ENCODE data around the gene CDK5.
"Not testable (repeated sequence)": the region's sequence is repeated elsewhere in the genome, so short reads cannot be mapped to it uniquely, and the experiment has no call there.

Gene CDK5

DNA sequence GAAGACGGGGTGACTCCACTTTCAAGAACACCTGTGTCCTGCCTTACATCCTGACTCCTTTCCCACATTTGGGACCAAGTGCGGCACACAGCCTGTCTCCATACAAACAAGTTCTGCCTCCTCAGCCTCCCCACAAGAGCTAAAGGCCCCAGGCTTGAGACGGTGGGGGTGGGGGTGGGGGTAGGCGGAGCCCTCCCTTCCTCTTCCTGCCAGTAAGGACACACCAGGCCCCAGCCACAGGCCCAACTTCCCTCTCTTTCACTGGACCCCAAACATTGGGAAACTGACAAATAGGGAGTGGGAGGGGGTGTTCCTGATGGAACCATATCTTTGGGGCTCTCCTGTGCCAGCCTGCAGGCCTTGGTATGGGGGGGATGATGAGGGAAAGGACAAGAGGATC, 4.6 kb downstream of the CDK5 start:
- Histone ChIP-seq H3K9me3 (ENCODE audit: control insufficient read depth, low read length) (no peaks in the 10 kb centered on the region), H3K27ac (ENCODE audit: low read depth, low read length, severe bottlenecking) (no peak overlapping the region), H3K36me3 (ENCODE audit: control insufficient read depth, insufficient read depth, low read length) (peaks cover 7% of the 10 kb centered on the region), H3K4me1 (ENCODE audit: control insufficient read depth, insufficient read depth, low read length, poor library complexity, severe bottlenecking) (peaks cover 4% of the 10 kb centered on the region), H3K4me3 (ENCODE audit: extremely low read depth, insufficient read depth, low read length, poor library complexity, severe bottlenecking) (no peak overlapping the region)
- WGBS, 2 experiments (ENCODE audit: insufficient coverage in 2 of 2): 60 to 100% methylated on average over 1 of the region's 4 CpGs

DNA sequence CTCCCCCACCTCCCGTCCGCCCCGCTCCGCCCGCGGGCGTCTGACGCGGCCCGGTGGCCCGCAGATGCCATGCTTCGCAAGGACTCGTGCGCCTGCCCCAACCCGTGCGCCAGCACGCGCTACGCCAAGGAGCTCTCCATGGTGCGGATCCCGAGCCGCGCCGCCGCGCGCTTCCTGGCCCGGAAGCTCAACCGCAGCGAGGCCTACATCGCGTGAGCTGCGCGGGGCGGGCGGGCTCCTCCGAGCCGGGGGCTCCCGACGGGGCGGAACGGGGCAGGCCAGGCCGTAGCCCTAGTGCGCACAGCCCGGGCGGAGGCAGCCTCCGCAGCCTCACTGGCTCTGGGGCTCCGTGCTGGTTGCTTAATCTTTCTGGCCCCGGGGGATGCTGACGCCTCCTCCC, 6.6 kb downstream of the CDK5 start:
- Histone ChIP-seq H3K4me3 (ENCODE audit: extremely low read depth, insufficient read depth, low read length, poor library complexity, severe bottlenecking) (no peak overlapping the region), H3K9me3 (ENCODE audit: control insufficient read depth, low read length) (no peaks in the 10 kb centered on the region), H3K36me3 (ENCODE audit: control insufficient read depth, insufficient read depth, low read length) (peaks cover 7% of the 10 kb centered on the region), H3K27ac (ENCODE audit: low read depth, low read length, severe bottlenecking) (no peak overlapping the region), H3K4me1 (ENCODE audit: control insufficient read depth, insufficient read depth, low read length, poor library complexity, severe bottlenecking) (no peaks in the 10 kb centered on the region)
- 2 to 5% methylated on average over 31 to 35 of the region's 50 CpGs for WGBS, 2 experiments (ENCODE audit: insufficient coverage in 2 of 2)

DNA sequence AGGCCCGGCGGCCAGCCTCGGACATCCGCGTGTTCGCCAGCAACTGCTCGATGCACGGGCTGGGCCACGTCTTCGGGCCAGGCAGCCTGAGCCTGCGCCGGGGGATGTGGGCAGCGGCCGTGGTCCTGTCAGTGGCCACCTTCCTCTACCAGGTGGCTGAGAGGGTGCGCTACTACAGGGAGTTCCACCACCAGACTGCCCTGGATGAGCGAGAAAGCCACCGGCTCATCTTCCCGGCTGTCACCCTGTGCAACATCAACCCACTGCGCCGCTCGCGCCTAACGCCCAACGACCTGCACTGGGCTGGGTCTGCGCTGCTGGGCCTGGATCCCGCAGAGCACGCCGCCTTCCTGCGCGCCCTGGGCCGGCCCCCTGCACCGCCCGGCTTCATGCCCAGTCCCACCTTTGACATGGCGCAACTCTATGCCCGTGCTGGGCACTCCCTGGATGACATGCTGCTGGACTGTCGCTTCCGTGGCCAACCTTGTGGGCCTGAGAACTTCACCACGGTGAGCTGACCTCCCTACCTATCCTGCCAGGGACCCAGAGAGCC, 8.7 kb downstream of the CDK5 start:
- Histone ChIP-seq H3K9me3 (ENCODE audit: control insufficient read depth, low read length) (no peaks in the 10 kb centered on the region), H3K4me1 (ENCODE audit: control insufficient read depth, insufficient read depth, low read length, poor library complexity, severe bottlenecking) (no peaks in the 10 kb centered on the region), H3K4me3 (ENCODE audit: extremely low read depth, insufficient read depth, low read length, poor library complexity, severe bottlenecking) (no peak overlapping the region), H3K36me3 (ENCODE audit: control insufficient read depth, insufficient read depth, low read length) (peaks cover 3% of the 10 kb centered on the region), H3K27ac (ENCODE audit: low read depth, low read length, severe bottlenecking) (no peak overlapping the region)
- WGBS, 2 experiments (ENCODE audit: insufficient coverage in 2 of 2): 93 to 94% methylated on average over 34 to 38 of the region's 38 CpGs

DNA sequence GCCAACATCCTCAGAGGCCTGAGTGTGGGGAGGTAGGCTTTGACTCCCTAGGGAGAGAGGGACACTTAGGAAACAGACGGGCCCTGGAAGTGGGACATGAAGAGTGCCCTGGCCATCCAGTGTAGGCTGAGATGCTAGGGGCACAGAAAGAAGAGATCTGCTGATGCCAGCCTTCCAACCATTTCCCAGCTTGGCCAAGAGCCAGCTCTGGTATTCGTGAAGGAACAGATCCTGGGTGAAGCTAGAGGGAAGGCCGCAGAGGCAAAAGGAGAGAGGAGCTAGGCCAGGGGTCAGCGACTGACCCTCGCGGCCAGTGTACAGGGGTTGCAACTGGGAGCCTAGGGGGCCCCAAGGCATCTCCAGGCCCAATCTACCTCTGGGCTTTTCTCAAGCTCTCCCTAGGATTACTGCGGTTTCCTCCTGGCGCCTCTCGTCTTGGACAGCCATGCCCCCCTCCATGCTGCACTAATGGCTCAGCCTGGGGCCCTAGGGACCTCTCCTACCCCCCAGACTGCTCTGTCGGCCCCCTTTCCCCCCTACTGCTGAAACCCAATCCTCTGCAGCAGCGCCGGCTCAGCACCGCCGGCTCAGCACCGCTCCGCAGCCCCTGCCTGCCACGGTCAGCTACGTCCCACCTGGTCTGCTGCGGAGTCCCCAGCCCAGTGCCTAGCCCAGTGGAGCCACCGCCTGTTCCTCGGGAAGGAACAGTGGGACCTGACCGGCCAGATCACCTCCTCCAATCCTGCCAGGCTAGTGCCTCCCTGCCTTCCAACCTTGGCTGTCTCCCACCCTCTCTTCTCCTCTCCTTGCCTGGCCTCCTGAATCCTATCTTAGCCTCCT, 9.5 kb downstream of the CDK5 start, which contains the start of gene ASIC3:
Gene ASIC3 (plus strand): TSS at position 556 of the 840 bp plus-strand sequence. CDS start 355 bp downstream, outside the sequence.
- Histone ChIP-seq H3K9me3 (ENCODE audit: control insufficient read depth, low read length) (no peaks in the 10 kb centered on the region), H3K36me3 (ENCODE audit: control insufficient read depth, insufficient read depth, low read length) (no peaks in the 10 kb centered on the region), H3K4me1 (ENCODE audit: control insufficient read depth, insufficient read depth, low read length, poor library complexity, severe bottlenecking) (no peaks in the 10 kb centered on the region), H3K27ac (ENCODE audit: low read depth, low read length, severe bottlenecking) (no peak within 1 kb of the TSS), H3K4me3 (ENCODE audit: extremely low read depth, insufficient read depth, low read length, poor library complexity, severe bottlenecking) (no peak within 1 kb of the TSS)
- 87 to 91% methylated on average over 20 of the region's 22 CpGs for WGBS, 2 experiments (ENCODE audit: insufficient coverage in 2 of 2)

DNA sequence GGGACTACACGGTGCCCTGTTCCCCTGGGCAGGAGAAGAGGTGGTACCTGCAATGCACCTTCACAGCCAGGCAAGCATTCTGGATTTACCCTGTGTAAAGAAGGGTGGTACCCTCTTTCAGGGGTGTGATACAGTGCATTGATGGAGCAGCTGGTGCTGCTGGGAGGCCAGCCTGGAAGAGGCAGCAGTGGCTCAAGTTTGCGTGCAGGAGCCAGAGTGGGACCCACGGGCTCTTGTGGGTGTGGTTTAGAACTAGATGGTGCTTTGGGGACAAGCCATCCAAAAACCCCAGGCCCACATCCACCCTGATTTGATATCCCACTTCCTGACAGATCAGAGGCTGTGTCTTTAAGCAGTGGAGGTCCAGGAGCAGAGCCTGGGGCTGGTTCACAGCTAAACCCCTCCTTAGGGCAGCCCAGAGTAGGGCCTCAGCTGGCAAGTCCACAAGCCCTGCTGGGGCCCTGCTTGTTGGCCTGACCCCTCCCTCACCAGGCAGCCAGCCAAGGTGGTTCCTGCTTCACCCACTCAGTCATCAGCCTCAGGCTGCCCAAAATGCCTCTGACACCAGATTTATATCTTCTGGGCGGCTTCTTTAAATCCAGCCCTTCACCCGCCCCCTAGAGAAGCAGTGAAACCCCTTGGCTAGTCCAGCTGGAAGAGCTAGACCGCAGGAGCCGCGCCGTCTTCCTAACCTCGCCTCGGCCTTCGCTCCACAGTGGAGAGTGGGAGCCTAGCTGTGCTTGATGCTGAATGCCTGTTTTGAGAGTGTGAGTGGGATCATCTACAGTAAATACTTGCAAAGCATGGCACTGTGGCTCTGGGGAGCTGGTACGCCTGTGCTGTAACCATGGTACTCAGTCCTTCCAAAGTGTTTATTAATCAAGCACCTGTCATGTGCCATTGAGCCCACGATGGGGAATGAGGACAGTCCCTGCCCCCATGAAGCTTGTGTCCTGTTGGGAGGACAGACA, 10.8 kb downstream of the CDK5 start:
- Histone ChIP-seq H3K36me3 (ENCODE audit: control insufficient read depth, insufficient read depth, low read length) (no peaks in the 10 kb centered on the region), H3K27ac (ENCODE audit: low read depth, low read length, severe bottlenecking) (no peak overlapping the region), H3K9me3 (ENCODE audit: control insufficient read depth, low read length) (no peaks in the 10 kb centered on the region), H3K4me1 (ENCODE audit: control insufficient read depth, insufficient read depth, low read length, poor library complexity, severe bottlenecking) (no peaks in the 10 kb centered on the region), H3K4me3 (ENCODE audit: extremely low read depth, insufficient read depth, low read length, poor library complexity, severe bottlenecking) (no peak overlapping the region)
- WGBS, 2 experiments (ENCODE audit: insufficient coverage in 2 of 2): 94 to 96% methylated on average over 12 to 13 of the region's 14 CpGs

DNA sequence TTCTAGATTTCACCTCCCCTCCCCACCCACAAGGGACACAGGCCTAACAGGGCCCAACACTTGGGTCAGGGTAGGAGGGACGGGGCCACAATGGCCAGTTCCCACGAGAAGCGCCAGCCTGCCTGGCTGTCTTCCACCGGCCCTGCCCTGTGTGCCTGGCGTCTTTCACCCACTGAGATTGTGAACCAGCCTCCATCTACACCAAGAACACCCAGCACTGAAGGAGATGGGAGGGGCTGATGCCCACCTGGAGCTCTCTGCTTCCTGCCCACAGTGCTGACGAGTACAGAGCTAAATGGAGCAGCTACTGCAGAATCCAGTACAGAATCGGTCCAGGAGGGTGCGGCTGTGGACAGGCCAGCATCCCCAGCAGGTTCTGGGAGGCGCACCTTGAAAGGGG, 11.7 kb downstream of the CDK5 start:
- Histone ChIP-seq H3K36me3 (ENCODE audit: control insufficient read depth, insufficient read depth, low read length) (no peaks in the 10 kb centered on the region), H3K4me1 (ENCODE audit: control insufficient read depth, insufficient read depth, low read length, poor library complexity, severe bottlenecking) (no peaks in the 10 kb centered on the region), H3K9me3 (ENCODE audit: control insufficient read depth, low read length) (no peaks in the 10 kb centered on the region), H3K4me3 (ENCODE audit: extremely low read depth, insufficient read depth, low read length, poor library complexity, severe bottlenecking) (no peak overlapping the region), H3K27ac (ENCODE audit: low read depth, low read length, severe bottlenecking) (no peak overlapping the region)
- 94 to 97% methylated on average over 4 to 9 of the region's 9 CpGs for WGBS, 2 experiments (ENCODE audit: insufficient coverage in 2 of 2)

DNA sequence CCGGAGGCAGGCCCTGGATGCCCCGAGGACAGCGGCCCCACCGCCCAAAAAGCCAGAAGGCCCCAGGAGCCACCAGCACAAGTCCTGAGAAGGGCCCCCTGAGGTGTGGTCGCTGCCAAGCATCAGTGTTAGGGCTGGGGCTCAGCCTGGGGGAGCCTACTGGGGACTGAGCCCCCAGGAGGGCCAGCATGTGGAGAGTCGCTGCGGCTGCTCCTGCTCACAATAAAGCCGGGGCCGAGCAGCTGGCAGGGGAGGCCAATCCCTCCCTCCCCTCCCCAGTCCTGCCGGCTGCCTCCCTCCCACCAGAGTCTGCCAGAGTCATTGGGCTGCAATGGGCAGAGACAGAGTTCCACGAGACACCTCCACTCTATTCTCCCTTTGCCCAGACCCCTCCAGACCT, 12.4 kb downstream of the CDK5 start:
- H3K27ac ChIP-seq (ENCODE audit: low read depth, low read length, severe bottlenecking): no peak overlapping the region
- no peaks in the 10 kb centered on the region for H3K36me3 ChIP-seq (ENCODE audit: control insufficient read depth, insufficient read depth, low read length)
- peaks cover 4% of the 10 kb centered on the region for H3K4me1 ChIP-seq (ENCODE audit: control insufficient read depth, insufficient read depth, low read length, poor library complexity, severe bottlenecking)
- 83 to 97% methylated on average over 10 of the region's 11 CpGs for WGBS, 2 experiments (ENCODE audit: insufficient coverage in 2 of 2)
- no peaks in the 10 kb centered on the region for H3K9me3 ChIP-seq (ENCODE audit: control insufficient read depth, low read length)
- no peak overlapping the region for H3K4me3 ChIP-seq (ENCODE audit: extremely low read depth, insufficient read depth, low read length, poor library complexity, severe bottlenecking)

DNA sequence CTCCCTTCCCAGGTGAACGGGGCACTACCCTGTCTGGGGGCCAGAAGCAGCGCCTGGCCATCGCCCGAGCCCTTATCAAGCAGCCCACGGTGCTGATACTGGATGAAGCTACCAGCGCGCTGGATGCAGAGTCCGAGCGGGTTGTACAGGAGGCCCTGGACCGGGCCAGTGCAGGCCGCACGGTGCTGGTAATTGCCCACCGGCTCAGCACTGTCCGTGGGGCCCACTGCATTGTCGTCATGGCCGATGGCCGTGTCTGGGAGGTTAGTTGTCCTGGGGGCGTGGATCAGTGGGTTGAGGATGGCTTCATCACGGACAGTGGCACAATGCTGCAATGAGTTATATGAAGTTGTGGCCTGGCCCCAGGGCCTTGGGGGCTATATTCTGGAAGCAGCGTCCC, 13.7 kb downstream of the CDK5 start:
- no peaks in the 10 kb centered on the region for H3K9me3 ChIP-seq (ENCODE audit: control insufficient read depth, low read length)
- peaks cover 15% of the 10 kb centered on the region for H3K4me1 ChIP-seq (ENCODE audit: control insufficient read depth, insufficient read depth, low read length, poor library complexity, severe bottlenecking)
- H3K36me3 ChIP-seq (ENCODE audit: control insufficient read depth, insufficient read depth, low read length): no peaks in the 10 kb centered on the region
- no peak overlapping the region for H3K4me3 ChIP-seq (ENCODE audit: extremely low read depth, insufficient read depth, low read length, poor library complexity, severe bottlenecking)
- no peak overlapping the region for H3K27ac ChIP-seq (ENCODE audit: low read depth, low read length, severe bottlenecking)
- 92 to 98% methylated on average over 18 to 20 of the region's 20 CpGs for WGBS, 2 experiments (ENCODE audit: insufficient coverage in 2 of 2)

DNA sequence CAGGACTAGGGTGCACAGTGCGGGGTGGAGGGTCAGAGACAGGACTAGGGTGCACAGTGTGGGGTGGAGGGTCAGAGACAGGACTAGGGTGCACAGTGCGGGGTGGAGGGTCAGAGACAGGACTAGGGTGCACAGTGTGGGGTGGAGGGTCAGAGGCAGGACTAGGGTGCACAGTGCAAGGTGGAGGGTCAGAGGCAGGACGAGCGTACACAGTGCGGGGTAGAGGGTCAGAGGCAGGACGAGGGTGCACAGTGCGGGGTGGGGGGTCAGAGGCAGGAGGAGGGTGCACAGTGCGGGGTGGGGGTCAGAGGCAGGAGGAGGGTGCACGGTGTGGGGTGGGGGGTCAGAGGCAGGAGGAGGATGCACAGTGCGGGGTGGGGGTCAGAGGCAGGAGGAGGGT, 14.2 kb downstream of the CDK5 start:
- 86 to 87% methylated on average over 3 to 7 of the region's 10 CpGs for WGBS, 2 experiments (ENCODE audit: insufficient coverage in 2 of 2)
- peaks cover 20% of the 10 kb centered on the region for H3K4me1 ChIP-seq (ENCODE audit: control insufficient read depth, insufficient read depth, low read length, poor library complexity, severe bottlenecking)
- not testable (repeated sequence) for H3K27ac ChIP-seq (ENCODE audit: low read depth, low read length, severe bottlenecking); H3K9me3 ChIP-seq (ENCODE audit: control insufficient read depth, low read length); H3K4me3 ChIP-seq (ENCODE audit: extremely low read depth, insufficient read depth, low read length, poor library complexity, severe bottlenecking); H3K36me3 ChIP-seq (ENCODE audit: control insufficient read depth, insufficient read depth, low read length)

DNA sequence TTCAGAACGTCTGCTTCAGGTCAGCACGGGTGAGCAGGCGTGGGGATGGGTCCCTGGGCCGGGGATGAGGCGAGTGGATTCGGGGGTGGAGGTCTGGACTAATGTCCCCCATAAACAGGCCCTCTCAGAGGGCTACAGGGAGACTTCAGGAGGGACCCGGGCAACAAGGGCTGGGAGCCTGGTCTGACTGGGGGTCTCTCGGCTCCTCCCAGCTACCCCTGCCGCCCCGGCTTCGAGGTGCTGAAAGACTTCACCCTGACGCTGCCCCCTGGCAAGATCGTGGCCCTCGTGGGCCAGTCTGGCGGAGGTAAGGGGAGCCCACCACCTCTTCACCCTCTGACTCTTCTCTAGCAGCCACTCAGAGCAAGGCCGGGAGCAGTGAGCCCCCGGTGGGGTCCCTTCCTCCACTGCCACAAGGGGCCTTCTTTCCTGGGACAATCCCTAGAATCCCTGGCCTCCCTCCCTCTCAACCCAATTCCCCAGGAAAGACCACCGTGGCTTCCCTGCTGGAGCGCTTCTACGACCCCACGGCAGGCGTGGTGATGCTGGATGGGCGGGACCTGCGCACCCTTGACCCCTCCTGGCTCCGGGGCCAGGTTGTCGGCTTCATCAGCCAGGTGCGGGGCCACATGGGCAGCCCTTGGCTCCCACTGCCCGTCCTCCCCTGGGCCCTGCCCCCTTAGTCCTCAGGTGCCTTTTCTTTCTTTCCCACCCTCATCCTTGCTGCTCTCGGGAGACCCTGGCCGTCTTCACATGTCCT, 16.9 kb downstream of the CDK5 start:
- H3K9me3 ChIP-seq (ENCODE audit: control insufficient read depth, low read length): no peaks in the 10 kb centered on the region
- peaks cover 17% of the 10 kb centered on the region for H3K36me3 ChIP-seq (ENCODE audit: control insufficient read depth, insufficient read depth, low read length)
- no peak overlapping the region for H3K27ac ChIP-seq (ENCODE audit: low read depth, low read length, severe bottlenecking)
- peaks cover 31% of the 10 kb centered on the region for H3K4me1 ChIP-seq (ENCODE audit: control insufficient read depth, insufficient read depth, low read length, poor library complexity, severe bottlenecking)
- 96 to 97% methylated on average over 25 to 27 of the region's 30 CpGs for WGBS, 2 experiments (ENCODE audit: insufficient coverage in 2 of 2)
- no peak overlapping the region for H3K4me3 ChIP-seq (ENCODE audit: extremely low read depth, insufficient read depth, low read length, poor library complexity, severe bottlenecking)

All from mesodermal cell (in vitro differentiated cells).